Right cardiac atrium (tissue), 5 donors: ENCODE data around the gene FANCC. TPM values are rescaled to one million over a fixed set of nuclear protein-coding genes. Genes with fewer than 3 reads are reported as not detected.
A peak's percentile ranks its signal among the peaks of the same experiment; 100 is the strongest.
"Not testable (repeated sequence)": the region's sequence is repeated elsewhere in the genome, so short reads cannot be mapped to it uniquely, and the experiment has no call there.

Experiments
- ATAC-seq, 2 donors: fragments of 200-7000 bp; cut with Tn5 transposase; one replicate each; pipeline versions ENCODE4 v1.8.0 to v1.9.1; 2020; ENCODE audit warnings: moderate library complexity in 2 of 2, mild to moderate bottlenecking in 1 of 2
- DNase-seq, 3 donors: peaks; one replicate each; pipeline ENCODE4 v3.0.0-alpha.2; 2020
- H3K27ac ChIP-seq: one replicate; pipeline ENCODE4 v1.5.1; 2013; ENCODE audit warnings: mild to moderate bottlenecking, low read length, control low read depth, moderate library complexity
- H3K27me3 ChIP-seq: one replicate; pipeline ENCODE4 v1.6.1; 2013; ENCODE audit not compliant: control insufficient read depth, insufficient read depth
- H3K4me1 ChIP-seq: one replicate; pipeline ENCODE4 v1.6.1; 2013; ENCODE audit warnings: low read length; ENCODE audit not compliant: control insufficient read depth, insufficient read depth
- H3K4me3 ChIP-seq: one replicate; pipeline ENCODE4 v1.5.1; 2013; ENCODE audit warnings: low read length, control low read depth
- H3K9me3 ChIP-seq: one replicate; pipeline ENCODE4 v1.6.1; 2013; ENCODE audit warnings: low read length; ENCODE audit not compliant: control insufficient read depth
- WGBS: extraction: QIAGEN DNeasy Blood & Tissue Kit; methylation state at CpG from one replicate; pipeline ENCODE4 v1.1.7; 2013; 5-methylcytosine and 5-hydroxymethylcytosine counted together
- intact Hi-C, 4 donors: fragments of 100-400 bp; cut with DNase I; formaldehyde crosslinking; loops; one replicate each; pipeline versions ENCODE4 v1.11.0 to v1.14.0; 2022 to 2023
- polyA plus RNA-seq: library from polyadenylated mRNA; stranded (reverse); fragments of 200-250 nt; gene quantifications from one replicate; pipeline ENCODE4 v1.2.3, GENCODE V29; 2013
- total RNA-seq, 4 donors: library from RNA; stranded (reverse); fragmentation: NEBNext Ultra II Directional; extraction: Animal tissue kit (Norgen Biotek cat#: 25700); gene quantifications; one replicate each; pipeline ENCODE4 v1.2.1, GENCODE V29; 2021
- donor health status: healthy with polysubstance abuse.
- donor health status: DM: no; HTN: yes; CAD: no.
- donor health status: DM: no; HTN: no; CAD: no.
- donor health status: DM: no; HTN: yes; CAD: no; lungs with severe emphysema.
- donor health status: DM: yes; HTN: yes; CAD: no.

The FANCC gene
- total and polyA plus RNA-seq, 5 donors: 3.2 to 6.6 (median 4.3) TPM

GRCh38 chr9:95283673-95284072, 33.8 kb downstream of the FANCC start:
- no peak for DNase-seq
- intact Hi-C loops: no loop called here
- Histone ChIP-seq H3K27ac (no peak overlapping the region), H3K4me1 (no peaks in the 10 kb centered on the region), H3K4me3 (no peak overlapping the region), H3K9me3 (no peaks in the 10 kb centered on the region), H3K27me3 (no peaks in the 10 kb centered on the region)
- no peak for ATAC-seq
- WGBS: 92% methylated on average over 2 of the region's 2 CpGs

- no peak overlapping the region for H3K27ac ChIP-seq
- H3K4me1 ChIP-seq: no peaks in the 10 kb centered on the region
- no peaks in the 10 kb centered on the region for H3K27me3 ChIP-seq
- no peak for DNase-seq
- no peaks in the 10 kb centered on the region for H3K9me3 ChIP-seq
- no peak overlapping the region for H3K4me3 ChIP-seq
- intact Hi-C loops: no loop called here
- ATAC-seq: no peak
These were observed 35.2 kb downstream of the FANCC start for GRCh38 chr9:95282332-95282731.

GRCh38 chr9:95280745-95281144, 36.8 kb downstream of the FANCC start:
- no peak overlapping the region for H3K27ac ChIP-seq
- H3K4me3 ChIP-seq: no peak overlapping the region
- H3K27me3 ChIP-seq: no peaks in the 10 kb centered on the region
- DNase-seq (no peak), ATAC-seq (no peak)
- H3K9me3 ChIP-seq: no peaks in the 10 kb centered on the region
- 97% methylated on average over 1 of the region's 1 CpG for WGBS
- intact Hi-C loops: no loop called here
- H3K4me1 ChIP-seq: no peaks in the 10 kb centered on the region

GRCh38 chr9:95277509-95277908, 40.0 kb downstream of the FANCC start:
- Histone ChIP-seq H3K27ac (no peak overlapping the region), H3K27me3 (no peaks in the 10 kb centered on the region), H3K4me3 (no peak overlapping the region), H3K9me3 (no peaks in the 10 kb centered on the region), H3K4me1 (no peaks in the 10 kb centered on the region)
- intact Hi-C loops: no loop called here
- ATAC-seq (no peak), DNase-seq (no peak)

GRCh38 chr9:95276395-95276954, 41.0 kb downstream of the FANCC start:
- intact Hi-C loops: no loop called here
- Histone ChIP-seq H3K4me1 (no peaks in the 10 kb centered on the region), H3K4me3 (no peak overlapping the region), H3K9me3 (no peaks in the 10 kb centered on the region), H3K27ac (no peak overlapping the region), H3K27me3 (no peaks in the 10 kb centered on the region)
- no peak for DNase-seq
- 89% methylated on average over 8 of the region's 8 CpGs for WGBS
- no peak for ATAC-seq

GRCh38 chr9:95274160-95274559, 43.3 kb downstream of the FANCC start:
- H3K9me3 ChIP-seq, H3K4me1 ChIP-seq, DNase-seq, H3K27ac ChIP-seq, intact Hi-C loops, ATAC-seq, H3K4me3 ChIP-seq, H3K27me3 ChIP-seq: not testable (repeated sequence)
- 98% methylated on average over 2 of the region's 2 CpGs for WGBS

GRCh38 chr9:95273369-95274022, 44.0 kb downstream of the FANCC start:
- Histone ChIP-seq H3K27ac (no peak overlapping the region), H3K4me3 (no peak overlapping the region), H3K9me3 (no peaks in the 10 kb centered on the region), H3K4me1 (no peaks in the 10 kb centered on the region), H3K27me3 (no peaks in the 10 kb centered on the region)
- ATAC-seq: no peak
- WGBS: 82% methylated on average over 4 of the region's 4 CpGs
- intact Hi-C loops: no loop called here
- no peak for DNase-seq

- no peak for DNase-seq
- Histone ChIP-seq H3K4me1 (no peaks in the 10 kb centered on the region), H3K27me3 (no peaks in the 10 kb centered on the region)
These were observed 44.7 kb downstream of the FANCC start for GRCh38 chr9:95272830-95273229.

GRCh38 chr9:95270790-95271189, 46.7 kb downstream of the FANCC start:
- Histone ChIP-seq H3K4me1 (no peaks in the 10 kb centered on the region), H3K4me3 (no peak overlapping the region), H3K9me3 (no peaks in the 10 kb centered on the region), H3K27ac (no peak overlapping the region), H3K27me3 (no peaks in the 10 kb centered on the region)
- ATAC-seq (no peak), DNase-seq (no peak)
- WGBS: 72% methylated on average over 4 of the region's 4 CpGs
- intact Hi-C loops: no loop called here

More at GRCh38 chr9:95272830-95273229, 44.7 kb downstream of the FANCC start:
- no peak for ATAC-seq
- intact Hi-C loops: no loop called here
- H3K27ac ChIP-seq: no peak overlapping the region
- no peaks in the 10 kb centered on the region for H3K9me3 ChIP-seq
- no peak overlapping the region for H3K4me3 ChIP-seq
- WGBS: 95% methylated on average over 8 of the region's 8 CpGs

GRCh38 chr9:95269803-95270773, 47.4 kb downstream of the FANCC start:
- DNase-seq, H3K27ac ChIP-seq, intact Hi-C loops, H3K4me3 ChIP-seq, H3K9me3 ChIP-seq, ATAC-seq, H3K4me1 ChIP-seq, H3K27me3 ChIP-seq: not testable (repeated sequence)
- 93% methylated on average over 18 of the region's 18 CpGs for WGBS

GRCh38 chr9:95268681-95269080, 48.8 kb downstream of the FANCC start:
- DNase-seq: peak in 1 of 3 donors; percentile 58
- 31% methylated on average over 2 of the region's 2 CpGs for WGBS
- no peak overlapping the region for H3K27ac ChIP-seq
- H3K9me3 ChIP-seq: no peaks in the 10 kb centered on the region
- no peaks in the 10 kb centered on the region for H3K27me3 ChIP-seq
- ATAC-seq: peak; percentile 51 to 52
- intact Hi-C loops: no loop called here
- H3K4me3 ChIP-seq: no peak overlapping the region
- no peaks in the 10 kb centered on the region for H3K4me1 ChIP-seq
